HEK293T (cell line): ENCODE measurements around the gene MCCC1.

Source experiments
- FOXK2 ChIP-seq: fragments of 450-650 bp; IDR thresholded peaks from 2 replicates; pipeline ENCODE4 v1.6.1; 2016; ENCODE audit warnings: mild to moderate bottlenecking
- FOXM1 ChIP-seq: fragments of 450-650 bp; IDR thresholded peaks from 2 replicates; pipeline ENCODE4 v1.6.1; 2017; ENCODE audit warnings: mild to moderate bottlenecking, borderline replicate concordance
- HDGF ChIP-seq: fragments of 450-650 bp; IDR thresholded peaks from 2 replicates; pipeline ENCODE4 v1.6.1; 2017; ENCODE audit warnings: antibody characterized with exemption, borderline replicate concordance
- LEF1 ChIP-seq: fragments of 450-650 bp; IDR thresholded peaks from 2 replicates; pipeline ENCODE4 v1.6.1; 2017; ENCODE audit warnings: mild to moderate bottlenecking, borderline replicate concordance
- ZNF384 ChIP-seq: fragments of 450-650 bp; IDR thresholded peaks from 2 replicates; pipeline ENCODE4 v1.6.1; 2016

DNA sequence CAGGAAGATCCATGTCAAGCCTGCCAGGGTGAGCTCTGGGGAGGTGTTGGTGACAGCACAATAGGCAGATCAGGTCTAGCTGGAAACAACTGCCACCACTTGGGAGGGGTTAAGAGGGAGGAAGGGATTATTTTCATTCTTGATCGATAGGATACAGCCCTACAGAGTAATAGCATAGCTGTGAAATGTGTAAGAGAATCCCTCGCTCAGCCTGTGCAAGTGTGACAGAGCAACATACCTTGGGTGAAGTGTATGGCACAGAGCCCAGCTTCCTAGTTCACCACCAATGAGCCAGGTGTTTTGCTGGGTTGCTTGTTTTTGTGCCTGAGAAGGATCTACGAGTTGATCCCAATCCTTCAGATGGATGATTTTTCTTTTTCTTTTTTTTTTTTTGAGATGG lies 109.7 kb downstream of the MCCC1 start:
- TF ChIP-seq FOXK2 (no peak), FOXM1 (no peak), ZNF384 (no peak), LEF1 (no peak), HDGF (no peak)
